ENCODE results near the gene INSL4.

The INSL4 gene

GRCh38 chr9:5231212-5231611 is at the start of gene INSL4:
Gene INSL4, plus strand, starts transcription at chr9:5231419. Its CDS starts 105 bp downstream, at chr9:5231524.
- no peak for DNase-seq

- no peak for DNase-seq
Measured at GRCh38 chr9:5184776-5185175, 46.4 kb upstream of the INSL4 start.

- no peak for DNase-seq
Measured at GRCh38 chr9:5185220-5185840, 45.9 kb upstream of the INSL4 start, which contains the start of gene INSL6. Gene INSL6, minus strand, starts transcription at chr9:5185639. Its CDS starts 37 bp downstream, at chr9:5185602.

GRCh38 chr9:5186416-5187169 is 44.6 kb upstream of the INSL4 start:
- peak; percentile 73 for DNase-seq

- no peak for DNase-seq
Measured at GRCh38 chr9:5188060-5188984, 42.9 kb upstream of the INSL4 start.

GRCh38 chr9:5191985-5192384 is 39.2 kb upstream of the INSL4 start:
- DNase-seq = peak; percentile 81

GRCh38 chr9:5193345-5193744 is 37.9 kb upstream of the INSL4 start:
- DNase-seq = no peak

GRCh38 chr9:5195463-5195862 is 35.8 kb upstream of the INSL4 start:
- DNase-seq = no peak

GRCh38 chr9:5205071-5205470 is 26.1 kb upstream of the INSL4 start:
- DNase-seq = no peak

- DNase-seq = no peak
Measured at GRCh38 chr9:5230554-5230953, 665 bp upstream of the INSL4 start.

GRCh38 chr9:5263351-5264218 is 32.4 kb downstream of the INSL4 start:
- DNase-seq = peak; percentile 49

- no peak for DNase-seq
Measured at GRCh38 chr9:5264219-5264595, 33.0 kb downstream of the INSL4 start.

GRCh38 chr9:5265939-5266338 is 34.7 kb downstream of the INSL4 start:
- DNase-seq = no peak

- no peak for DNase-seq
Measured at GRCh38 chr9:5269249-5269715, 38.1 kb downstream of the INSL4 start.

GRCh38 chr9:5274770-5275169 is 43.6 kb downstream of the INSL4 start:
- DNase-seq = no peak

GRCh38 chr9:5278486-5278885 is 47.3 kb downstream of the INSL4 start:
- DNase-seq = no peak
